HTERT RPE-1 (cell line): Measurements from ENCODE around the gene CD200R1L.

Experiments
- in situ Hi-C: fragments of 300-500 bp; cut with MboI; formaldehyde crosslinking; loops from 4 replicates; pipeline ENCODE4 v1.14.3; 2020; ENCODE audit warnings: low sequenced_read_pairs

CD200R1L gene

DNA sequence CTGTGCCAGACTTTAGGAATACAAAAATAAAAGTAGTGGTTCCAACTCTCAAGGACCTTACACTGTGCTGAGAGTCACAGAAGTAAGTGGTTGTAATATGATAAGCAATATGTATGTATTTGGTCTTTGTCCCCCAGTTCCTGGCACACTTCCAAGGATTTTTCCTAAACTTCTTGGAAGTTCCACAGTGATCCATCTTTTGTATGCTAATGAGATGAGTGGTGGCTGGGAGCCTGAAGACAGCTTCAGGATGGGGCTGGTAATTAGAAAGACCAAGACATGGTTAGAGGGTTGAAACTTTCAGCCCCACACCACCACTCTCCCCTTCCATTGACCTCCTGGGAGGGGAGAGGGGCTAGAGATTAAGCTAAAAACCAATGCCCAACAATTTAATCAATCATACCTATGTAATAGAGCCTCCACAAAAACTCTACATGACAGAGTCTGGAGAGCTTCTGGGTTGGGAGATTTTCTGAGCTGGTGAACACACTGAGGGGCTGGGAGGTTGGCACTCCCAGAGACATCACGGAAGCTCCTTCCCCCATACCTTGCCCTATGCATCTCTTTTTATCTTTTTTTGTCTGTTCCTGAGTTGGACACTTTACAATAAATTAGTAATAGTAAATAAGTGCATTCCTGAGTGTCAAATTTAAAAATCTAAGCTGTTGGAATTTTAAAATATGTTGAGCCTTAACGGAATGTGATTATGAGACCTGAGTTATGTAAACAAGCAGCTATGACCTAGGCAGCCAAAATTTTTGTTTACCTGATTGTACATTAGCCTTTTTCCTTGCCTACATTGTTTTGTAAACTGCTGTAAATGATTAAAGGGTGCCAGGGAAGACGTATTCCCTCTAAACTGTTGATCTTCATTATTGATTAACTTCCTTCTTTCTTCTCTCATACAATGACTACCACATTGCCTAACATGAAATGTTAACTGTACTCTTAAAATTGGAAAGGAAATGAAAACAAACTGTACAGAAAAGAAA, 24.3 kb downstream of the CD200R1L start:
- in situ Hi-C loops = no loop called here

DNA sequence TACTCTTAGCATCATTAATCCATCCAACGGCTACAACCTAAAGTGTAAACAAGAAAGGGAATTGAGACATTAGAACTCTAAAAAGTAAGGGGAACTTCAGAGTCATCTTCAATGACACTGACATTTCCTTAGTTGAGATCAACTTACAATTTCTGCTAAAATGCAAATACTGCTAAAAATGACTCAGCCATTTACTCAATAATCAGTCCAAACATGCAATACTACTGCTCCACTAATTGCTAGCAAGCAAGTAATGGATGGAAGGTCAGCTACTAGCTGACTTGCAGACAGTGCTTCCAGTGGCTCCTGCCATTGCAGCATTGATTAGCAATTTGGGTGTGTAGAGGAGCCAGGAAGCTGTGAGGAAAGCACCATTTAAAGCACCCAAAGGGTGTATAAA, 28.4 kb downstream of the CD200R1L start:
- in situ Hi-C loops = no loop called here

DNA sequence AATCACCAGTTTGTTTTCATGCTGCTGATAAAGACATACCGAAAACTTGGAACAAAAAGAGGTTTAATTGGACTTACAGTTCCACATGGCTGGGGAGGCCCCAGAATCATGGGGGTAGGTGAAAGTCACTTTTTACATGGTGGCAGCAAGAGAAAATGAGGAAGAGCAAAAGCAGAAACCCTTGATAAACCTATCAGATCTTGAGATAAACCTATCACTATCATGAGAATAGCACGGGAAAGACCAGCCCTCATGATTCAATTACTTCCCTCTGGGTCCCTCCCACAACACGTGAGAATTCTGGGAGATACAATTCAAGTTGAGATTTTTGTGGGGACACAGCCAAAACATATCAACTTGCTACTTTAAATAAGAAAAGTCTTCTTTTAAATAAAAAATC, 28.9 kb downstream of the CD200R1L start:
- in situ Hi-C loops = no loop called here

DNA sequence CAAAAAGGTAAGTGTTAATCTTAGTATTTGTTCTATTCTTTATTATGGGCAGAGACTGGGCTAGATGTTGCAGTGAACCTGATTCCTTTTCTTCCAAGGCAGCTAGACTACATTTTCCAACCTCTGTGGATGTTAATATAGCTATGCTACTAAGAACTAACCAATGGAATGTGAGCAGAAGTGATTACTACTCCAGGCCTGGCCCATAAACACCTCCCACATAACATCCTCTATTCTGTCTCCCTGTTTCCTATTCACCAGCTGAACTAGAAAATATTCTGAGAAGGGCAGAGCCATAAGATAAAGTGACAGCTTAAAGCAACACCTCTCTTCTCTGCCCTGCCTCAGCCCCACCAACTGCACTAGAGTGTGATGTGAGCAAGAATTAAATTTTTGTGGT, 29.4 kb downstream of the CD200R1L start:
- in situ Hi-C loops = no loop called here

DNA sequence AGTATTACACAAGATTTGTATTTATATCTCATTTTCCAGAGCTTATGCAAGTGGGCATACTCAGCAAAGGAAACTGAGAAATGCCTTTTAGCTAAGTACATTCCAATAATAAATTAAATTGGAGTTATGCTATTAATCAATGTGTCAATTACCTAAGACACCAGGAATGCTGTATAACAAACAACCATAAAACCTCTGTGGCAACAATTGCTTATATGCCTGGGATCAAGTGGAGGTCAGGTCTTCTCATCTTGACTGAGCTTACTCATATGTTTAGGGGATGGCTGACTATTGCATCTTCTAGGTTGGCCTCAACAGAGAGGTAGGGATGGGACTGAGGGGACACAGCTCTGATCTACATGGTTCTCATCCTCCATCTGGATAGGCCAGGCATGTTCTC, 30.7 kb downstream of the CD200R1L start:
- in situ Hi-C loops = no loop called here

DNA sequence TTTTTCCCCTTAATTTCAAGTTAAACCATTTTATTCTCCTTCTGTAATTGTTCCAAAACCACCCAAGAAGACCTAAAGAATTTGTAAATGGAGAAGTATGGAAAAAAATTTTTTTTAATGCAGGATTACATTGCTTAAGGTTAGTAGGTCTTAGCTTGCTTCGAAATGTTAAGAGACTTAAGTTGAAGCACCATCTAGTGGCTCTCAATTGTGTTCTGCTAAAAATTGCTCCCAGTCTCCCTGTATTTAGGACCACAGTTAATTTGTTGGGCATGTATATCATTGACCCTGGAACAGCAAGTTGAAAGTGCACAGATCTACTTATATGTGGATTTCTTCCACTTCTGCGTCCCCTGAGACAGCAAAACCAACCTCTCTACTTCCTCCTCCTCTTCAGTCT, 32.4 kb downstream of the CD200R1L start:
- in situ Hi-C loops = no loop called here

DNA sequence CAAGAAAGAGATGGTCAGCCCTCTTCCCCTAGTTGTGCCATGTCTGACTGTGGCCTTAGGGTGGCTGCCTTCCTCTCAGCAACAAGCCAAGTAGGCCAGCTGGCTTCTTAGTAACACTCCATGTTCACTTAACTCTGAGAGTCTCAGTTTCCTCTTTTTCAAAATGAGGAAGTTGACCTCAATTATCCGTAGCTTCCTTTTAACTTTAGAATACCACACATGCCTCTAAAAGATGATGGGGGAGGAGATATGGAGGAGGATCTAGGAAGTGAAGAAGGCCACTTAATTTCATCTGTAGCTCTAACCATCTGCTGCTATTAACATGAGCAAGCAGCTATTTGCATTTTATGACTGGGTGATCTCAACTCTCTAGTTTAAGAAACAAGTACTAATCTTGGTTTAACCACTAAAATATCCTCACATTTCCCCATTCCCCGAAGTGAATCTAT, 32.9 kb downstream of the CD200R1L start:
- in situ Hi-C loops = no loop called here

DNA sequence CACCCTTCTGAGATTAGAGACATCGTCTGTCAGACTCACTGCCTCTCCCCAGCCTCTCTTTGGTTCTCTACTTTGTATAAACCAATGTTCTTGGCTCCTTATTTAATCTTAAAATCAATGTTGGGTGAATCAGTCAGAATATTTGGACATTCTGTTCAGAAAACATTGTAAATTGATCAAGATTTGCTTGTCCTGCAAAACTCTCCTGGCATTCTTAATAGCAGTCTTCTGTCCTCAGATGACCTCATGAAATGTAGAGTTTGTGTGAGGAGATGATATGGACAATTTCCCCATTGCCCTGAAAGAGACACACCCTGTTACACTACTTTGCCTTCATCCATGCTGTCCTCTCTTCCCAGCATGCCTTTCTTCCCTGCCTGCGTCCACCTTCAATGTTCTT, 33.6 kb downstream of the CD200R1L start:
- in situ Hi-C loops = no loop called here

DNA sequence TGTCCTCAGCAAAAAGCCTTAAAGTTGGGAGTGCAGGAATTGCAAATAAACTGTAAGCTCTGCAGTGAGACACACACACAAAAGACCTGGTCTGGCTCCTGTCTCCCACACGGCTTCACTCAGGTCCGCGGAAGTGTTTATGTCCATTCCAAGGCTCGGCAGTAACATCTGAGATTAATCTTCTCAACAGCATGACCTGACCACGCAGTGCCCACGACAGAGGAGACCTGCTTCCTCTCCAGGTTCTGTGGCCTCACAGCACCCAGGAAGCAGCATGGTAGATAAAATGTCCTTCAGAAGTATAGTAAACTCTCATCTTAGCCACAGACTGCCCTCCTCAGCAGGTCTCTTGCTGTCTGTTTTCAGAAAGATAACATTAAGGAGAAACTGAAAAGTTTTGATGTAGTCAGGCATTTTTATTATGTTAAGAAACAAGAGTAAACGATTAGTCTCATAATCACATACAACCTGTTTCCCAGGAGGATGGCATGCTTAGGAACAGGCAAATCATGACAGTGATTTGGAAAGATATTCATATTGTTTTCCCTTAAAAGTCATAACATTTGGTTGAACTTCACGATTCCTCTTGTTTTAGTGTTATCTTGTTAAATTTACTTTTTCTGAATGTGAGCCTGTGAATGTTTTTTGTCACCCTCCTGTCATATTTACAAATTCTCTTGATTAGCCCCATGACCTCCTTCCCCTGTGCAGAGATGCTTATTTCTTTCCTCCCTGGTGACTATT, 34.6 kb downstream of the CD200R1L start:
- in situ Hi-C loops = no loop called here

DNA sequence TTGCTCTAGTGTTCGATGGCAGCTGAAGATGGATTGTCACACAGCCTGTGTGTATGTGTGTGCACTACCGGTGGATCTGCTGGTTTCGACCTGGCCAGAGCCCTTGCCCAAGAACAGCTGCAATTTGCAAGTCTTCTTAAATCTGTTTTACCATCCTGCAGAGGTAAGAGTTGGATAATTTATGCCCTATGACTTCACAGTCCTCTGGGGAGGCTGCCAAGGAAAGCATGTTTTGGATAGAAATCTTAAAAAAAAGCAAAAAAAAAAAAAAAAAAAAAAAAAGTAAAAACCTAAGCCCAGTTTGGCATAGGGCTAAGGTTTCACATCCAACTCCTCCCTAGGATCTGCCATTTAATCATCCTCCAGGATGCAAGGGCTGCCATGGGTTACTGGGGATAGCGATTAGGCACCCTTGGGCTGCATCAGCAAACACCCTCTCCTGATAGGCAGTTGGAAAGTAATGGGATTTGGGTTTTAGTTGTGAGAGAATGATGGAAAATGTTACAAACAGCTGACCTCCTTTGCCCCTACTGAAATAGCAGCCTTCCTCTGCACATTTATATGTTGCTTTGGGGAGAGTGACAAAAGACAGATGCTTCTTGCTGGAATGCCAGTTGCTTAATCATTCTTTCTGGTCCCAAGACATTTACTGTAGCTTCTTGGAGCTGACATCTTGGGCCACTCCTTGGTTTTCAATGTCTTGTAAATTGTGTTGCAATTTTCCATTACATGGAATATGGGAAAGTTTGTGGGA, 35.4 kb downstream of the CD200R1L start:
- in situ Hi-C loops = no loop called here

DNA sequence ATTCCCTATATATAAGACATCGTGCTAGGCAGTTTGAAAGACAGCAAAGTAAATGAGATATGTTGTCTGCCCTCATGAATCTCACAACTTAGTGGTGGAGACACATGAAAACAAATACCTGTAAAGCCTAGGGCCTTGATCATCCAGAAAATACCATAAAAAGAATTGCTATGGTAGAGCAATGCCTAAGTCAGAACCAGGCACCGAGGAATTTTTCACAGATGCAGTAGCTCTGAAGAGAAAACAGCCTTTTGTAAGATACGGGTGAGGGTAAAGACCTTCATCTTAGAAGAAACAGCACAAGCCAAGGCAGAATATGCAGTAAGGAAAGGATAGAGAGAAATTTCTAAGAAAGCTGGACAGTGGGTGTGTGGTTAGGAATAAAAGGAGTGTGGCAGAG, 36.1 kb downstream of the CD200R1L start:
- in situ Hi-C loops = no loop called here

DNA sequence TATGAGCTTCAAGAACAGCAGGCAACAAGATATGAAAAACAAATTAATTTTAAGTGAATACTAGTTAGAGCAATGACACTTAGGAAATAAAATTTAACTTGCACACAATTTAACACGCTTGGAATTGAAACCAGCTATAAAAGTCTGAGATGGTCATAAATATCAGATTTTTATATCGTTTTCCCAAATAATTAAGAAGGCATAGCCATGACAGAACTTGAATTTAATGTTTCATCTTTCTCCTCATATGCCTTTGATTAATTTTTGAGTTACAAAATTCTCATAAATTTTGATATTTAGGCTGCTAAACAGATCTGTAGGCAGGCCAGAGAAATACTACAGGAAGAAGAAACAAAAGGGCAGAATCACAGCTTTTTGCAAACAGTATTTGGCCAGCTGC, 38.5 kb downstream of the CD200R1L start:
- in situ Hi-C loops = no loop called here

DNA sequence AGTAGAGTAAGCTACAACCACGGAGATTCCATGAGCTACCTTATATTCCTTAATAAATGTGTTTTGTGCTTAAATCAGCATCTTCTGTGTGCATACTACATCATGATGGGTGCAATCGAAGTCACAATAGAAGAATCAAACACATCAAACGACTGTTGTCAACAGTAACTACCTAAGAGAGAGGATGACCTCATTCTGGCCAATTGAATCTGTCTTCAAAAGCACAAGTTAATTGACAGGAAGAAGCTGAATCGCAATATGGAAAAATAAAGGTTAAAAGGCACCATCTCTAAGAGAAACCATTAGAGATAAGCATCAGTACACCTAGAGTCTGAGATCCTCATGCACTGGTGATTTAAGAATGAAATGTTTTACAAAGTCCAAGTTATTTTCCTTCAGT, 39.0 kb downstream of the CD200R1L start:
- in situ Hi-C loops = no loop called here

DNA sequence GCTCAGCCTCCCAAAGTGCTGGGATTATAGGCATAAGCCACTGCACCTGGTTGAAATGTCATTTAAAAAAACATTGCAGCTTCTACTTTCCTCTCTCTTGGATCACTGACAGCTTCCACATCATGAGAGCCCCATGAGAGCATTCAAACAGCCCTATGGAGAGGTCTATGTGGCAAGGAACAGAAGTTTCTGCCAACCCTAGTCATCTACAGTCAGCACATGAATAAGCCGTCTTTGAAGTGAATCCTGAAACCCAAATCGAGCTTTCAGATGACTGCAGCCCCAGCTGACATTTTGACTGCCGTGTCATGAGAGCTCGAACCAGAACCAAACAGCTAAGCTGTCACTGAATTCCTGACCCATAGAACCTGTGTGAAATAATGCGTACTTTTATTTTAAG, 39.8 kb downstream of the CD200R1L start:
- in situ Hi-C loops = no loop called here

DNA sequence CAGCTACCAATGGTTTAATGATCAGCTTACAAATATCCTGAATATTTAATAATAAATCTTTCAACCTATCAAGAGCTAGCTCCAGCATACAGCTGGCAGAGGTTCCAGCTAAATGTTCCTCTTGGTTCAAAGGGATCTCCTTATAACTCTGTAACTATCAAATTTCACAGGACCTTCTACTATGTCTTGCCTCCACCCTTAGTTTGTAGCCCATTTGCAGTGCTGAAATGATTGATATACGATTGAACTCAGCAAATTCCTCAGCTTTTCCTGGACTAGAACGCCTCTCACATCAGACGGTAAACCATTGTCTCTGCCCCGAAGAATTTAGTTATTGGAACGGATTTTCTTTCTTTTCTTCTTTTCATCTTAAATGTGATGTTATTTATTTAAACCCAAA, 41.5 kb downstream of the CD200R1L start:
- in situ Hi-C loops = no loop called here

DNA sequence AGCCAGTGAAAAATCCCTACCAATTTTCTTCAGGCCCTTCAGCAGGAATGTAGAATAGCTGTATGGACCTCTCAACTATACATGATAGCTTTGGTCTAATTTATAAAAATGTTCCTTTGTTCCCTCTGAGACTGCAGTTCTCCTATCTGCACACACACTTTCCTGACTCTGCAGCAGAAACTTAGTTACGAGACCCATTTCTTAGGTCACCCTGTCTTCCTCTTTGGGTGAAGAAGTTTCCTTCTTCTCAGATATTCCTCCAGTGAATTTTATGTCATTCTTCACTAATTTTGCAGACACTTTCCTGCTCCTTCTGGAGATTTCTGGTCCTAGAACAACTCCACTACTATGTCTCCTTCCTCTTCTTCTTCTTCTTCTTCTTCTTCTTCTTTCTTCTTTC, 42.6 kb downstream of the CD200R1L start:
- in situ Hi-C loops = no loop called here

DNA sequence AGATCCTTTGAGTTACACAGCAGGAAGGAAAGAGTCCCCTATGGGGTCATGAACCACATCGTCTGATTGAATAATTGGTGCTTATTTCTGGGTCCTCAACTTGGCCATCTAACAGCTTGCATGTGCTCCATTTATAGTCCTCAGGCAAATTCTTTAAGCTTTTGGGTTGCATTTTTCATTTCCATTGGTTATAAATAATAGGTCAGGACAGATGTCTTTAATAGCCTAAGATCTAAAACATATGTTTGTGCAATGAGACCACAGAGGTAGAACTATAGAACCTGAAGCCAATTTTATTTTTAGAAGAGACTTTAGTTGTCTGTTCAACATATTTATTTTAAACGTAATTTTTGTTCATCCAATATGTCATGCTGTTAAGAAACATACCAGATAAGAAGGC, 43.2 kb downstream of the CD200R1L start:
- in situ Hi-C loops = no loop called here

DNA sequence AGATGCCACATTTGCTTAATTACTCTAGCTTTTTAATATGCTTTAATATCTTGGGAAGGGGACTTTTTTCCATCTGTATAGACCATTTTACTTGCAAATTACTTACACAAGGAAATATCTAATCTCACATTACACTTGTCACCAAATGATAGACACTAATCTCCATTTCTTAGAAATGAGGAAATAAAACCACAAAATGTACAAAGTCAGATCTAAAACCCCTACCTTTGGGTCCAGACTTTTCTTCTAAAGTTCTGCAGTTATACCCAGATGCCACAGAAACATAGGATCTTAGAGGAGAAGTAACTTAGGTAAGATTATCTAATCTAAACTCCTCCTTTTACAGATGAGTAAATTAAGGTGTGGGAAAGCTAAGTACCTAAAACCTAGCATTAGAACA, 44.3 kb downstream of the CD200R1L start:
- in situ Hi-C loops = no loop called here

DNA sequence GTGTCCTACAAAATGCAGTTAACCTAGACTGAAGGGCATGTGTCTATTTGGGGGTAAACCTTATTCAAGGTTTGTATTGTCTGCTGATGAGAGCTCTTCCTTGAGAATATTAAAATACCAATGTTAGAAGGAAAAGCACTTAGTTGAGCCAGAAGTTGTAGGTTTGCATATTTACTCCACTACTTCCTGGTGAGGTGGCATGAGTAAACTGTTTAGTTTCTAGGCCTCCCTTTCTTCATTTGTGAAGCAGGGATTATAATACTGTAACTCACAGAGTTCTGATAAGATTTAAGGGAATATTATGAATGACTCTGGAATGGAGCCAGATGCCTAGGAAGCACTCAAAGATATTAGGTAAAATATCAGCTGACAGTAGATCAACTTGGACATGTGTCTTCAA, 46.7 kb downstream of the CD200R1L start:
- in situ Hi-C loops = no loop called here

DNA sequence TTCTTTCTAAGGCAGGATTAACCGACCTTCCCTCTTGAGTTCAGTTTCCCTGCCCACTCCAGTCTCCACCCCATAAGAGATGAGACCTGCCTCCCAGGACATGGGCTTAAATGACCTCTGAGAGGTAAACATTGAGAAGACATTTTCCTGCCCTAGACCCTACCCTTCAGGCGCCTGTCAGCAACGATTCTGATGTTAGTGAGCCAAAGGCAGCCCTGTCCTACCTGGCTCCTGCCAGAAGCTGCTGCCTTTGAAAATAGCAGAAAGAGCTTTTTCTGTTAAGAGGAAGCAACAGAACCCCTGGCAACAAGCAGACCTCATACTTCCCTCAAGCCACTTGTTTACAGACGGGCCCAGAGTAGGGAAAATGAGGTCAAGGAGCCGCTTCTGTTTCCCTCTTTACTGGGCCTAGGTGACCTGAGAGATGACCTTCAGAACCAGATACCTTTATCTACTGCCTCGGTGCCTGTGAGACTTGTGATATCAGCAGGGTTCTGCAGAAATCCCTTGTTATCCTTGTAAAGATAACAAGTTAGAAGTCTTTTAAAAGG, 52.0 kb downstream of the CD200R1L start:
- in situ Hi-C loops = no loop called here
